Smooth muscle cell of the brain vasculature (primary cell): Measurements from ENCODE around the gene PARD3B.

ENCODE experiments used
- DNase-seq: peaks from one replicate; pipeline ENCODE4 v3.0.0-alpha.2; 2012; ENCODE audit warnings: low read depth, low spot score

Gene PARD3B

DNA sequence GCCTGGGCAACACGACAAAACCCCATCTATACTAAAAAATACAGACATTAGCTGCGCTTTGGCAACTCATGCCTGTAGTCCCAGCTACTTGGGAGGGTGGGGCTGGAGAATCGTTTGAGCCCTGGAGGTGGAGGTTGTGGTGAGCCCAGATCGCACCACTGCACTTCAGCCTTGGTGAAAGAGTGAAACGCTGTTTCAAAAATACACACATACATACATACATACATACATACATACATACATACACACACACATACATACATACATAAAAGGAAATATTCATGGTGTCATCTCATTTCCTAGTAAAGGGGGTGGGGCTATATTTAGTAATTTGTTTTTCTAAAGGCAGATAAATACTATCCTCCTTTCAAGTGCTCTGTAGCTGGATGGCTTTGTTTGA lies 205.1 kb downstream of the PARD3B start:
- DNase-seq, result no peak

DNA sequence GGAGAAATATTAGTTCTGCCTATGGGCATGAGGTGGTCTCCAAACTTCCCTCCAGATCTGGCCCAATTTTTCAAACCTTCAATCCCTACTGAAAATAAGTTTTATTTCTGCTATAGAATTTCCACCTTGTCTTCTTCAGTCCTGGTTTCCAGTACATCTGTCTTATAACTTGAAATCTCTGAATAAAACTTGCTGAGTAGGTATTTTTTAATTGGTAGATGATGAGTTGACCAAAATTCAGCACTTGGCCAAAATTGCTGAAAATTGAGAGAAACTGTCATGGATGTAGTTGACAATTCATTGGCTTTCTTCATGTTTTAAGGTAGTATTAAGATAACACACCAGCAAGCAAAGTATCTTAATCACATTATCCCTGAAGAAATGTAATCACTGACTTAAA lies 206.2 kb downstream of the PARD3B start:
- no peak for DNase-seq

GRCh38 chr2:204753841-204754240 lies 208.6 kb downstream of the PARD3B start:
- DNase-seq, result no peak

- DNase-seq, result no peak
Measured at GRCh38 chr2:204754898-204755297, 209.6 kb downstream of the PARD3B start.

DNA sequence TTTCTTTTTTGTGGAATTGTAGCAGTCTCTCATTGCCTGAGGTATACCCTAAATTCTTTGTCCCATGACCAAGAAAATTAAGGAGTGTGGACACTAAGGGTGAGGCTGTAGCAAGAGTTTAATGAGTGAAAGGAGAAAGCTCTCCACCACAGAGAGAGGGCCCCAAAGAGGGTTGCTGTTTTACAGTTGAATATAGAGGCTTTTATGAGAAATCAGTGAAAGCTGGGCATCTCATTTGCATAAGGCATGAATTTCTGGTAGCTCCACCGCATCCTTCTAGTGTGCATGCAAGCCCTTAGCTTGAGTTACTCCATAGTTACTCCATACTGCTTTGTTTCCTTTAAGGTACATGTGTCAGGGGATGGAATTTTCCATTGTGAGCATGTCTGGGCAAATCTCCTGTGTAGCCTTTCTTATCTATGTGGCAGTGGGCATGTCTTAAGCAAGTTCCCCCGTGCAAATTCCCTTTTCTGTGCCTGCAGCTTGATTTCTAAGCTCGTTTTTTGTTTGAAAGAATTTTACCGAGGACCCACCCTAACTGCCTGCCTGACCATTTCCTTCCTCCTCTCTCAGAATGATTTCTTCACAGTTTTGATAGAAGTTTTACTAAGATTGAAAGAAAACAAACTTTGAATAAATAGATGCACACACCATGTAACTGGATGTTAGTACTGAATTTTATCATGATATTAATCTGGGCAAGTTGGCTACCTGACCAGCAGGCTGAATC lies 218.9 kb downstream of the PARD3B start:
- no peak for DNase-seq

- DNase-seq, result no peak
Measured at GRCh38 chr2:204770735-204771134, 225.5 kb downstream of the PARD3B start.

DNA sequence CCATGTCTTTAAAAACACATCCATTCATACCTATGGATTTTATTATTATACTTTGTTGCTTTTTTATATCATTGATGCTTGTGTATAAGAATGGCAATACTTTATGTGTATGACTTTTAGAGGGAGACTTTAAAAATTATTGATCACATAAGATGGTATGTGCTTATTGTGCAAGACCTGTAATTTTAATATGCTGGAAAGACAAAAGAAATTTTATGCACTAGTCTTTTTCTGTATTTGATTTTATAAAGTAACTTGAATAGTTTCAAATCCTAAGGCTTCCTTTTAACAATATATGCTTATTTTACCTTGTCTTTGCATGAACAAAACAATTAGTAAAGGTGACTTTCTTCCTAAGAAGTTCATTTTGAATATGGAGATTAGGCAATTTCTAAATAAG lies 226.4 kb downstream of the PARD3B start:
- DNase-seq, result no peak

GRCh38 chr2:204772546-204772945 lies 227.3 kb downstream of the PARD3B start:
- DNase-seq, result no peak

GRCh38 chr2:204775766-204776165 lies 230.5 kb downstream of the PARD3B start:
- DNase-seq, result no peak

DNA sequence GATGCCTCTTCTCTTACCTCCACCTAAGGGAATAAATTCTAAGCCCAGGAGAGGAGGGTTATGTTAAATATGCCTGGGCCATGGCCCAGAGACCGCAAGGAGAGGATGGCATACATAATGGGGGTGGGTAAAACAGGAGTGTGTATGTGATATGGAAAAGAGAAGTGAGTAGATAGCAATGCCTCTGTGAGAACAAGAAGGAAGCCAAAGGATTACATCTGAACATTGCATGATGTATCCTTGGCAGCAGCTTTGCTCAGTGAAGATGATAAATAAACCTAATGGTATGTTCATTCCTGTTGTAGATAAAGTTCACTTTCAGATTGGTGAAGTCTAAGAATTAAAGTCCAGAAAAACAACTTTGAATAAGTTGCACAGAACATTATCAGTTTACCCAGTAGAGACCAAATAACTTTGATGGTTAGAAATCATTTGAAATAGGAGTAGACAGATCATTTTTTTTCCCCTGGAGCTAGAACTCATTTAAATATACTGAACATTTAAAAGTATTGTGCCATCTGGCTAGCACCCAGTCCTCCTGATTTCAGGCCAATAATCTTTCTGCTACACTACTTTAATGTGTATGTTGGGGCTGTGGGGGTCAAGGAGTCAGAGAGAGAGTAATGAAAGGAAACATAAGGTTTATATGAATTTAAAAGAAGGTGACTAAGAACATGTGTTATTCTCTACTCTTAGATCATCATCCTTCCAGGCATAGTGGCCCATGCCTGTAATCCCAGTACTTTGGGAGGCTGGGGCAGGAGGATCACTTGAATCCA lies 231.7 kb downstream of the PARD3B start:
- DNase-seq, result no peak

- no peak for DNase-seq
Measured at GRCh38 chr2:204779771-204780170, 234.5 kb downstream of the PARD3B start.

GRCh38 chr2:204781941-204782340 lies 236.7 kb downstream of the PARD3B start:
- no peak for DNase-seq

GRCh38 chr2:204790076-204790475 lies 244.8 kb downstream of the PARD3B start:
- no peak for DNase-seq

- DNase-seq, result no peak
Measured at GRCh38 chr2:204791230-204791629, 246.0 kb downstream of the PARD3B start.

DNA sequence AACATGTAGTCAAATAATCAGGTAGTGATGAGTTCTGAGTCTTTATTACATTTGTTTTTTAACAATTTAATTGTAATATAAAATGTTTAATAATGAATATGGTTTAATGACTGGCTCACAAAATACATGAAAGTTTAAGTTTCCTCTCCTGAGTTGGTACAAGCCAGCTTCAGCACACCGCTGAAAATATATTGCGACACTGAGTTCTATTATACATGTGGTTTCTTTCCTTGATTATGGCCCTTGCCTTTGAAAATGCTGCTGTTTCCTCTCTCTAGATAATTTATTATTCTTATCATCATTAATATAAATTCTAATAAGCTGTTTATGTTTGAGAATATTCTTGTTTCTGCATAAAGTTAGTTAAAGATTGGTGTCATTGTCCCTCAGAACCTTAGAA lies 249.3 kb downstream of the PARD3B start:
- no peak for DNase-seq

DNA sequence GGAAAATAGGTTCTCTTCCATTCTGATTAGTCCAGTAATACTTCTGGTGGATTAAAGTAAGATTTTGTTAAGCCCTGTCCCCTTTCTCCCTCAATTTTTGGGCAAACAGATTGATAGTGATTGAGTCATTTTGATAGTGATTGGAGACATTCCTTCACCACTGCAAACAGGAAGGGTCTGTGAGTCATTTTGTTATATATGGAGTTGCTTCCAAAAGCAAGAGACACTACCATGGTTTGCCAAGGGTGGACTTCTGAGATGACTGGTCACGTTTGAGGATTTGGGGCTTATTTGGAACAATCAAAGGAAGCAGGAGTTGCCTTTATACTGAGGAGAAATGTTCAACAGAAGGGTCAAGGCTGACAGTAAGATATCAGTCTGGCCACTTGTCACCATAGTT lies 249.9 kb downstream of the PARD3B start:
- no peak for DNase-seq

DNA sequence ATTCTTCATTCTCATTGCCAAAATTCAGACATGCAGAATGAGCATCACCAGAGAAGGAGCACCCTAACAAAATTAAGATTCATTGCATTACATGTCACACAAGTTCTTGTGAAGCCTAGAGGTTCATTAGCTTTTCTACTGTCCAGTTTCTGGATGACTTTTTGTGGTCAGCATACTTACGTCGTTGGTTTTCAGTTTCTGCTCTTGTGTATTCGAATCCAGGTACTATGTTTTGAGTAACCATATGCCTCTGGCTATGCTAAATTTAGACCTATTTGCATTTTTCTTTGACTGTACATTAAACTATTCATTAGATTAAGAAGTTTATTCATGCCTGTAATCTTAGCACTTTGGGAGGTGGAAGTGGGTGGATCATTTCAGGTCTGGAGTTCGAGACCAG lies 251.3 kb downstream of the PARD3B start:
- DNase-seq, result no peak

DNA sequence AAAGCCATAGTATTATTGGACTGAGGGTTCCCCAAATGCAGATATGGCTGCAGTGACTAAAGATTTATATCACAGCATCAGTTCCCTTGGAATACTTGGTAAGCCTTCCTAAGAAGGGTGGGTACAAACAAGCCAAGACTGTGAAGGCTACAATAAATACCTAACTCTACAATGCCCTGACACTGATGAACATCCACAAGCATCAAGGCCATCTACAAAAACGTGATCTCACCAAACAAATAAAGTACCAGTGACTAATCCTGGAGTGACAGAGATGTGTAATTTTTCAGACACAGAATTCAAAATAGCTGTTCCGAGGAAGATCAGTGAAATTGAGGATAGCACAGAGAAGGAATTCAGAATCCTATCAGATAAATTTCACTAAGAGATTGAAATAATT lies 254.5 kb downstream of the PARD3B start:
- no peak for DNase-seq

GRCh38 chr2:204808494-204808893 lies 263.2 kb downstream of the PARD3B start:
- DNase-seq, result no peak

DNA sequence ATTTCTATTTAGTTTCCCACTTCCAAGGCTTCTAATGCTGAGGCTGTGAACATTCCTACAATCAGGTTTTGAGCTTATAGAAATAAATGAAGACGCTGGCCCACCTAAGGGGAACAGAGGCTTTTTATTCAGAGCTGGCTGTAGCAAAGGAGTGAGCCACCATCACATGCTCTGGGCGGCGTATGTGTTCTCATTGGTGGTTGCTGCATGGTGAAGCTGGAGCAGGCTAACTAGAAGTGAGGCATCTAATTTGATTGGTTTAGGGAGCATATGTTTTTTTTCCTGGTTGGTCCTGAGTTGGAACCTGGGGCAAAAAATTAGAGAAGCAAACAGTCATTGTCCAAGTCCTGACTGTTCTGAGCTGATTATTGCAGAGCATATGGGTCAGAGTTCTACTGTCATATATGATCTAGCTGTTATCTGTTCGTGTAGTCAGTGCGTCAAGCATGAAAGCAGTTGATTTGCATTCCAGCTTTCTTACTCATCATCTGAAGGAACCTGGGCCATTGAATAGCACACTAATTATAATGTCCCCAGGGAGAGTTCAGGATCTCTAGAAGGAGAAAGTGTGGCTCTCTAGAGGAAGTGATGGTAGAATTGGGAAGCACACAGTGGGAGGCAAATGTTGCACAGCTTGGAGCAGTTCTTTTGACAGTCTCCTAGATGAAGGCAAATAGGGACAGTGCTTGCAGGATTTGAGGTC lies 279.6 kb downstream of the PARD3B start:
- no peak for DNase-seq

- no peak for DNase-seq
Measured at GRCh38 chr2:204825681-204826080, 280.4 kb downstream of the PARD3B start.

DNA sequence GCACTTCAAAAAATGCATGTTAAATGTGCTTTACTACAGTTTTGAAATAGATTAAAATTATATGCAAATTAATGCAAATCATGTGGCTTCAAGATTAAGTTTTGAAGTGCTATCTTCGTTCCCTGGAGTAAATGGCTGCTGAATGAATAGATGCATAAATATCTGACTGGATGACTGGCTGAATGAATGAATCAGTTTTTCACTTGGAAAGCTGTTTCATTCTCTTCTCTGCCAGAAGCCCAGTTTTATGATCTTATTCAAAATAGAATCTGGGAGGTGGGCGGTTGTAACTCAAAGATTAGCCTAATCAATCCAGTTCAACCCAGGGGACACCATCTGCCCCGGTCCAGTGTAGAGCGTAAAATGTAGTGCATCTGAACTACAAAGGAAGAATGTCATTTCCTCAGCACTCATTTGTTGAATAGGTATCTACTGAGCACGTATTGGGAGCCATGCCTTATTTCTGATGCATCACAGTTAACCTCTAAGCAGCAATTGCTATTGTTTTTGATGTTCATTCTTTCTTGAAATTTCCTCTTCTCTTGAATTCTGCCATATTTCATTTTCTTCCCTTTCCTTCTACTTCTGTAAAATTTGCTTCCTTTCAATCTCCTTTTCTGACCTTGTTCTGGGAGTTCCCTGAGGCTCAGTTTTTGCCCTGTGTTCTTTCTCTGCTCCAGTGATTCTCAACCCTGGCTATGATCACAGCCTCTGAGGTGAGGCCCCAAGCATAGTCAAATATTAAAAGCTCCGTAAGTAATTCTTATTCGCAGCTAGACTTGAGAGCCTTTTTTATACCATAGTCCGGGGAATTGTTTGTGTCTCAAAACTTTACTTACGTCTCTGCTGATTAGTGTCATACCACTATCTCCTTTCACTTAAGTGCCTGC lies 282.7 kb downstream of the PARD3B start:
- no peak for DNase-seq
